ENCODE measurements around the gene IMMP2L. TPM values are rescaled to one million over a fixed set of nuclear protein-coding genes. Genes with fewer than 3 reads are reported as not detected.

The IMMP2L gene
- polyA plus RNA-seq, 1 donor (not counting 4 experiments of a cell fraction or from before 2014, with no cell fraction given): 14.1 TPM

DNA sequence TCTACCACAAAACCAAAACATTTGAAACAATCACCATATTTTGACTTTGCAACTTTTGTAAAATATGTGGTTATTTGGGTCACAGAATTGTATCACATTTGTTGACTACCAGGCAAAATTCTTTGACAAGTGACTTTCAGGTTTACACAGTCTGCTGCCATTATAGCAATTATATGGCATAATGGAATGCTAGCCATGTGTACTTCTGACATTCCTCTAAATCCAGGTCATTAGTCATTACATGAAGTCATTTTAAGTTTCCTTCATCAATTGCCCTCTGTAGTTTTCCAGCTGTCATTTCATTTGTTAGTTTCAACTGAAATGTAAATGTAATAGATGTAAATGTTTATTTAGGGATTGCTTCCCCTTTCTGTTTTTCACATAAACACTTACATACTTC lies 137.5 kb downstream of the IMMP2L start:
- no peaks in the 10 kb centered on the region for H3K9me1 ChIP-seq (ENCODE audit: control insufficient read depth, extremely low read depth, insufficient read depth, low read length)
- no peaks in the 10 kb centered on the region for H3K4me1 ChIP-seq (ENCODE audit: control insufficient read depth, extremely low read depth, insufficient read depth, low read length)
- H3K4me3 ChIP-seq (ENCODE audit: control insufficient read depth in 2 of 3, extremely low read depth in 1 of 3, insufficient read depth in 2 of 3, low read depth in 1 of 3, low read length in 3 of 3): no peak overlapping the region
- no peaks in the 10 kb centered on the region for H4K20me1 ChIP-seq (ENCODE audit: control insufficient read depth, extremely low read depth, insufficient read depth, low read length)
- dilution Hi-C loops (cut with MboI; ENCODE audit: extremely low pct_ligation_motif_present, low sequenced_read_pairs): no loop called here
- TF ChIP-seq, protein P1, sequence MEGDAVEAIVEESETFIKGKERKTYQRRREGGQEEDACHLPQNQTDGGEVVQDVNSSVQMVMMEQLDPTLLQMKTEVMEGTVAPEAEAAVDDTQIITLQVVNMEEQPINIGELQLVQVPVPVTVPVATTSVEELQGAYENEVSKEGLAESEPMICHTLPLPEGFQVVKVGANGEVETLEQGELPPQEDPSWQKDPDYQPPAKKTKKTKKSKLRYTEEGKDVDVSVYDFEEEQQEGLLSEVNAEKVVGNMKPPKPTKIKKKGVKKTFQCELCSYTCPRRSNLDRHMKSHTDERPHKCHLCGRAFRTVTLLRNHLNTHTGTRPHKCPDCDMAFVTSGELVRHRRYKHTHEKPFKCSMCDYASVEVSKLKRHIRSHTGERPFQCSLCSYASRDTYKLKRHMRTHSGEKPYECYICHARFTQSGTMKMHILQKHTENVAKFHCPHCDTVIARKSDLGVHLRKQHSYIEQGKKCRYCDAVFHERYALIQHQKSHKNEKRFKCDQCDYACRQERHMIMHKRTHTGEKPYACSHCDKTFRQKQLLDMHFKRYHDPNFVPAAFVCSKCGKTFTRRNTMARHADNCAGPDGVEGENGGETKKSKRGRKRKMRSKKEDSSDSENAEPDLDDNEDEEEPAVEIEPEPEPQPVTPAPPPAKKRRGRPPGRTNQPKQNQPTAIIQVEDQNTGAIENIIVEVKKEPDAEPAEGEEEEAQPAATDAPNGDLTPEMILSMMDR (optimal IDR thresholded peaks at IDR 0.05 in 1 of 3, IDR thresholded peaks at IDR 0.05 in 1 of 3, conservative IDR thresholded peaks at IDR 0.05 in 1 of 3; ENCODE audit: extremely low read depth in 1 of 3, insufficient read depth in 2 of 3, low read length in 3 of 3): no peak
- TF ChIP-seq EZH2 (IDR thresholded peaks at IDR 0.05; ENCODE audit: low read length): no peak
- H3K9ac ChIP-seq (ENCODE audit: control insufficient read depth, extremely low read depth, insufficient read depth, low read length): no peak overlapping the region
- H3K27me3 ChIP-seq (ENCODE audit: control insufficient read depth, extremely low read depth, insufficient read depth, low read length): no peaks in the 10 kb centered on the region
- DNase-seq (ENCODE audit: low read depth, low spot score): no peak
- no peak overlapping the region for H3K4me2 ChIP-seq (ENCODE audit: control insufficient read depth, extremely low read depth, insufficient read depth, low read depth, low read length)
- FAIRE-seq: no peak
- no peaks in the 10 kb centered on the region for H3K79me2 ChIP-seq (ENCODE audit: control insufficient read depth, insufficient read depth, low read length)
- H3K27ac ChIP-seq (ENCODE audit: control insufficient read depth, insufficient read depth, low read length): no peak overlapping the region
- H3K9me3 ChIP-seq (ENCODE audit: control insufficient read depth, low read depth, low read length): no peaks in the 10 kb centered on the region
- no peaks in the 10 kb centered on the region for H3K36me3 ChIP-seq (ENCODE audit: control insufficient read depth in 2 of 2, extremely low read depth in 1 of 2, insufficient read depth in 2 of 2, low read length in 2 of 2)
- no peak overlapping the region for H2AFZ ChIP-seq (ENCODE audit: control insufficient read depth, low read length)

DNA sequence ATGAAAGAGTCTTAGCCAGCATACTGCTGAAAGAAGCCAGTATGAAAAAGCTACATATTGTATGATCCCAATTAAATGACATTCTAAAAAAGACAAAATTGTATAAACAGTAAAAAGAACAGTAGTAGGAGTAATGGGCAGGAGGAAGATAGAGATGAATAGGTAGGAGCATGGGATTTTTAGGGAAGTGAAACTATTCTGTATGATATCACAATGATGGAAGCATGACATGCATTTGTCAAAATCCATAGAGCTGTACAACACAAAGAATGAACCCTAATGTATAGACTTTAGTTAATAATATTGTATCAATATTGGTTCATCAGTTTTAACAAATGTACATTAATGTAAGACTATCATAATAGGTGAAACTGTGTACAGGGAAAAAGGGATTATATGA lies 147.9 kb downstream of the IMMP2L start:
- Histone ChIP-seq H4K20me1 (ENCODE audit: control insufficient read depth, extremely low read depth, insufficient read depth, low read length) (no peaks in the 10 kb centered on the region), H3K9me1 (ENCODE audit: control insufficient read depth, extremely low read depth, insufficient read depth, low read length) (no peaks in the 10 kb centered on the region), H3K4me3 (ENCODE audit: control insufficient read depth in 2 of 3, extremely low read depth in 1 of 3, insufficient read depth in 2 of 3, low read depth in 1 of 3, low read length in 3 of 3) (no peak overlapping the region), H3K9ac (ENCODE audit: control insufficient read depth, extremely low read depth, insufficient read depth, low read length) (no peak overlapping the region), H3K27me3 (ENCODE audit: control insufficient read depth, extremely low read depth, insufficient read depth, low read length) (no peaks in the 10 kb centered on the region), H3K4me2 (ENCODE audit: control insufficient read depth, extremely low read depth, insufficient read depth, low read depth, low read length) (no peak overlapping the region), H3K79me2 (ENCODE audit: control insufficient read depth, insufficient read depth, low read length) (no peaks in the 10 kb centered on the region), H3K27ac (ENCODE audit: control insufficient read depth, insufficient read depth, low read length) (no peak overlapping the region), H2AFZ (ENCODE audit: control insufficient read depth, low read length) (no peak overlapping the region), H3K9me3 (ENCODE audit: control insufficient read depth, low read depth, low read length) (no peaks in the 10 kb centered on the region), H3K4me1 (ENCODE audit: control insufficient read depth, extremely low read depth, insufficient read depth, low read length) (no peaks in the 10 kb centered on the region), H3K36me3 (ENCODE audit: control insufficient read depth in 2 of 2, extremely low read depth in 1 of 2, insufficient read depth in 2 of 2, low read length in 2 of 2) (no peaks in the 10 kb centered on the region)
- FAIRE-seq (no peak), DNase-seq (ENCODE audit: low read depth, low spot score) (no peak)
- no peak for TF ChIP-seq EZH2 (IDR thresholded peaks at IDR 0.05; ENCODE audit: low read length)
- TF ChIP-seq, protein P1 (optimal IDR thresholded peaks at IDR 0.05 in 1 of 3, IDR thresholded peaks at IDR 0.05 in 1 of 3, conservative IDR thresholded peaks at IDR 0.05 in 1 of 3; ENCODE audit: extremely low read depth in 1 of 3, insufficient read depth in 2 of 3, low read length in 3 of 3): no peak
- dilution Hi-C loops (cut with MboI; ENCODE audit: extremely low pct_ligation_motif_present, low sequenced_read_pairs): no loop called here

All from keratinocyte (primary cell).